Measurements from ENCODE around the gene PSMC2.

GRCh38 chr7:103381280-103382031, 34.0 kb downstream of the PSMC2 start:
- TF ChIP-seq CTCF (IDR thresholded peaks at IDR 0.05), result no peak
- no peak for TF ChIP-seq POLR2A (IDR thresholded peaks at IDR 0.05)
